Measurements from ENCODE around the gene CPSF3. TPM values are rescaled to one million over a fixed set of nuclear protein-coding genes. Genes with fewer than 3 reads are reported as not detected.

CPSF3 gene
- total and polyA plus RNA-seq, 2 of the 13 experiments (the other 11 are each of a cell fraction or from before 2014, with no cell fraction given): 19.8 to 93.0 TPM

DNA sequence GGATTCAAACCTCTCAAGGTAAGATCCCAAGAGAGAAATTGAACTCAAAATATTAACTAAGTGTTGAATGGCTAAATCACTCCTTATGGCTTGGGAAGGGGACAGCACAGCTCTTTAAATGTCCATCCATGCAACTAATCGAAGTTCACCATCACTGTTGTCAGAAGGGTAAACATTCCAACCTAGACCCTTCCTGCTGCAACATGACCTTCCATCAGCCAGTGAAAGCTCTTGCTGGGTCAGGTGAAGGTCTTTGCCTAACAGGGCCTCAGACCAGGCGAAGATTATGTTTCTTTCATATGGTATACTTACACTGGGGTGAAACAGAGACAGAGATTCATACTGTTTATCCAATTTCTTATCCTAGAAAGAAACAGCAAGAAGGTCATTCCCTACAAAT, 67.3 kb downstream of the CPSF3 start (continued):
- no peak for TF ChIP-seq ZNF615 (CRISPR knock-in tag; IDR thresholded peaks at IDR 0.05; ENCODE audit: borderline replicate concordance)
- peak; percentile 95 for TF ChIP-seq TEAD3 (CRISPR knock-in tag; optimal IDR thresholded peaks at IDR 0.05; ENCODE audit: borderline replicate concordance)
- peak; percentile 65 for TF ChIP-seq SAP130 (CRISPR knock-in tag; IDR thresholded peaks at IDR 0.05; ENCODE audit: low read depth)
- peak; percentile 36; the same call in 1 of the 2 replicates for TF ChIP-seq HMG20A (CRISPR knock-in tag; IDR thresholded peaks at IDR 0.05; ENCODE audit: borderline replicate concordance)
- TF ChIP-seq AGO1 (IDR thresholded peaks at IDR 0.05; ENCODE audit: low read depth, low read length, poor library complexity, severe bottlenecking): no peak
- TF ChIP-seq RARA (CRISPR knock-in tag; IDR thresholded peaks at IDR 0.05): peak; percentile 88
- no peak for TF ChIP-seq FOXA1 (IDR thresholded peaks at IDR 0.05)
- peak; percentile 62; the same call in 1 of the 2 replicates for TF ChIP-seq FOXA1 (CRISPR knock-in tag; IDR thresholded peaks at IDR 0.05)
- TF ChIP-seq MEF2D (CRISPR knock-in tag; IDR thresholded peaks at IDR 0.05): no peak
- TF ChIP-seq RXRB (CRISPR knock-in tag; IDR thresholded peaks at IDR 0.05; ENCODE audit: borderline replicate concordance): peak; percentile 65; the same call in 1 of the 2 replicates
- TF ChIP-seq TBX2 (CRISPR knock-in tag; IDR thresholded peaks at IDR 0.05; ENCODE audit: borderline replicate concordance): peak; percentile 14; the same call in 1 of the 2 replicates
- TF ChIP-seq FLYWCH1 (CRISPR knock-in tag; IDR thresholded peaks at IDR 0.05): no peak

DNA sequence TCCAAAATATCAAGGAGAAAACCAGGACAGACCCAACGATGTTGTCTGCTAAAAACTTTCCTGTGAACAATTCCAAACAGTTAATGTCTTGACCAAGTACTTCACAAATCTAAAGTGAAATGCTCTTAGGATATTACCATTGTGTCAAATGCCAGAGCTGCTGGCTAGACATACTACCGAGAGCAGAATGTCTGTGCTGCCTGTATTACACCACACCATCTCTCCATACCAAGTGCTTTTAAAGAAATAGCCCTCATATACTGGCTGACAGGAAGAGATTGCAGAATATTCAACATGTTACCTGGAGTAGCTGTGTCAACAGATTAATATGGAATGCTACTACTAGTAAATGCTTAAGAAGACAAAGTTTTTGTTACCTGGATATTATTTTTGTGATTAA, 69.5 kb downstream of the CPSF3 start:
- ChIA-PET POLR2A (interaction anchor here (0.8 kb wide), 1 partner anchor 13 kb away, joined by 3 read pairs; no protein-coding TSS in a partner anchor), CTCF (ENCODE audit: low intra/inter-chr PET ratio, low total read pairs) (no interaction called here)
- FAIRE-seq (peak; percentile 4), ATAC-seq (no peak), DNase-seq (ENCODE audit: low spot score) (no peak)
- intact Hi-C loops (cut with micrococcal nuclease; ENCODE audit: unreplicated experiment): loop anchor here (5.0 kb wide), 1 partner anchor 44 kb away; no protein-coding TSS in a partner anchor
- Histone ChIP-seq H4K20me1 (ENCODE audit: insufficient read depth, low read length) (no peaks in the 10 kb centered on the region), H3K9me3 (ENCODE audit: low read length) (no peaks in the 10 kb centered on the region), H3K4me1 (ENCODE audit: insufficient read depth, low read length) (peaks cover 21% of the 10 kb centered on the region), H3K9ac (ENCODE audit: insufficient read depth, low read depth, low read length) (no peak overlapping the region), H3K4me2 (ENCODE audit: low read depth, low read length) (no peak overlapping the region), H3K36me3 (replicated peaks in 1 of 2; ENCODE audit: control insufficient read depth in 1 of 2, insufficient read depth in 2 of 2, low read length in 2 of 2) (peaks cover 35 to 84% of the 10 kb centered on the region in 2 experiments), H3K79me2 (ENCODE audit: insufficient read depth, low read length) (no peaks in the 10 kb centered on the region), H3K4me3 (replicated peaks in 1 of 3; ENCODE audit: insufficient read depth in 1 of 3, low read depth in 2 of 3, low read length in 3 of 3) (no peak overlapping the region), H3K27ac (ENCODE audit: extremely low read length, insufficient read depth, low read length) (no peak overlapping the region), H3K27me3 (ENCODE audit: control insufficient read depth in 1 of 2, insufficient read depth in 2 of 2, low read length in 2 of 2) (no peaks in the 10 kb centered on the region), H2AFZ (ENCODE audit: low read length) (no peak overlapping the region)
- in situ Hi-C loops (cut with HindIII; ENCODE audit: extremely low pct_ligation_motif_present, low pct_unique_long_range_greater_than_20kb): no loop called here
- no TSS peak for BruUV-seq (replicated peaks)
- 94% methylated on average over 2 of the region's 2 CpGs for WGBS (ENCODE audit: low lambda C conversion rate)
- TF ChIP-seq, protein P1, sequence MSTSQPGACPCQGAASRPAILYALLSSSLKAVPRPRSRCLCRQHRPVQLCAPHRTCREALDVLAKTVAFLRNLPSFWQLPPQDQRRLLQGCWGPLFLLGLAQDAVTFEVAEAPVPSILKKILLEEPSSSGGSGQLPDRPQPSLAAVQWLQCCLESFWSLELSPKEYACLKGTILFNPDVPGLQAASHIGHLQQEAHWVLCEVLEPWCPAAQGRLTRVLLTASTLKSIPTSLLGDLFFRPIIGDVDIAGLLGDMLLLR (CRISPR knock-in tag; IDR thresholded peaks at IDR 0.05): no peak
- TF ChIP-seq ZNF143 (CRISPR knock-in tag; IDR thresholded peaks at IDR 0.05) (no peak), THYN1 (CRISPR knock-in tag; IDR thresholded peaks at IDR 0.05; ENCODE audit: borderline replicate concordance, low read depth) (no peak), MZF1 (CRISPR knock-in tag; IDR thresholded peaks at IDR 0.05; ENCODE audit: borderline replicate concordance) (no peak), ZNF343 (CRISPR knock-in tag; IDR thresholded peaks at IDR 0.05) (no peak)
- TF ChIP-seq, protein P2, sequence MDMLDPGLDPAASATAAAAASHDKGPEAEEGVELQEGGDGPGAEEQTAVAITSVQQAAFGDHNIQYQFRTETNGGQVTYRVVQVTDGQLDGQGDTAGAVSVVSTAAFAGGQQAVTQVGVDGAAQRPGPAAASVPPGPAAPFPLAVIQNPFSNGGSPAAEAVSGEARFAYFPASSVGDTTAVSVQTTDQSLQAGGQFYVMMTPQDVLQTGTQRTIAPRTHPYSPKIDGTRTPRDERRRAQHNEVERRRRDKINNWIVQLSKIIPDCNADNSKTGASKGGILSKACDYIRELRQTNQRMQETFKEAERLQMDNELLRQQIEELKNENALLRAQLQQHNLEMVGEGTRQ (IDR thresholded peaks at IDR 0.05; ENCODE audit: low read depth, low read length): no peak
- TF ChIP-seq, protein P2 (CRISPR knock-in tag; IDR thresholded peaks at IDR 0.05; ENCODE audit: borderline replicate concordance): no peak
- TF ChIP-seq, protein P3, sequence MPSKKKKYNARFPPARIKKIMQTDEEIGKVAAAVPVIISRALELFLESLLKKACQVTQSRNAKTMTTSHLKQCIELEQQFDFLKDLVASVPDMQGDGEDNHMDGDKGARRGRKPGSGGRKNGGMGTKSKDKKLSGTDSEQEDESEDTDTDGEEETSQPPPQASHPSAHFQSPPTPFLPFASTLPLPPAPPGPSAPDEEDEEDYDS (CRISPR knock-in tag; IDR thresholded peaks at IDR 0.05): no peak
